GM21825 (cell line): ENCODE results near the gene MUC2.
"Not testable (repeated sequence)": the region's sequence is repeated elsewhere in the genome, so short reads cannot be mapped to it uniquely, and the experiment has no call there.

Source experiments
- ATAC-seq: cut with Tn5 transposase; IDR thresholded peaks from one replicate; pipeline ENCODE4 v1.9.1; 2021; ENCODE audit warnings: mild to moderate bottlenecking, moderate library complexity; ENCODE audit not compliant: unreplicated experiment

Gene MUC2

DNA sequence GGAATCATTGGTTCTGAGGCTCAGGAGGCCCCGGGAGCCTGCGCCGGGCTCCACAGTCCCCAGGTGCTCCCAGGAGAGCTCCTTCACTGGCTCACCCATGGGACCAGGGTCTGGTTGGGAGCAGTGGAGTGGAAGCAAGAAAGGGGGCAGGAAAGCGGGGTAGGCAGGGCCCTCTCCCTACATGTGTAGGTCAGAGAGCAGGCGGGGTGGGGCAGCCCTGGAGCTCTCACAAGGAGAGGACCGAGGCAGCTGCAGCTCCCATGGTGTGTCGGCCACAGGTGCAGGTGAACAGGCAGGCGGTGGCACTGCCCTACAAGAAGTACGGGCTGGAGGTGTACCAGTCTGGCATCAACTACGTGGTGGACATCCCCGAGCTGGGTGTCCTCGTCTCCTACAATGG is 28.3 kb downstream of the MUC2 start:
- ATAC-seq: no peak

DNA sequence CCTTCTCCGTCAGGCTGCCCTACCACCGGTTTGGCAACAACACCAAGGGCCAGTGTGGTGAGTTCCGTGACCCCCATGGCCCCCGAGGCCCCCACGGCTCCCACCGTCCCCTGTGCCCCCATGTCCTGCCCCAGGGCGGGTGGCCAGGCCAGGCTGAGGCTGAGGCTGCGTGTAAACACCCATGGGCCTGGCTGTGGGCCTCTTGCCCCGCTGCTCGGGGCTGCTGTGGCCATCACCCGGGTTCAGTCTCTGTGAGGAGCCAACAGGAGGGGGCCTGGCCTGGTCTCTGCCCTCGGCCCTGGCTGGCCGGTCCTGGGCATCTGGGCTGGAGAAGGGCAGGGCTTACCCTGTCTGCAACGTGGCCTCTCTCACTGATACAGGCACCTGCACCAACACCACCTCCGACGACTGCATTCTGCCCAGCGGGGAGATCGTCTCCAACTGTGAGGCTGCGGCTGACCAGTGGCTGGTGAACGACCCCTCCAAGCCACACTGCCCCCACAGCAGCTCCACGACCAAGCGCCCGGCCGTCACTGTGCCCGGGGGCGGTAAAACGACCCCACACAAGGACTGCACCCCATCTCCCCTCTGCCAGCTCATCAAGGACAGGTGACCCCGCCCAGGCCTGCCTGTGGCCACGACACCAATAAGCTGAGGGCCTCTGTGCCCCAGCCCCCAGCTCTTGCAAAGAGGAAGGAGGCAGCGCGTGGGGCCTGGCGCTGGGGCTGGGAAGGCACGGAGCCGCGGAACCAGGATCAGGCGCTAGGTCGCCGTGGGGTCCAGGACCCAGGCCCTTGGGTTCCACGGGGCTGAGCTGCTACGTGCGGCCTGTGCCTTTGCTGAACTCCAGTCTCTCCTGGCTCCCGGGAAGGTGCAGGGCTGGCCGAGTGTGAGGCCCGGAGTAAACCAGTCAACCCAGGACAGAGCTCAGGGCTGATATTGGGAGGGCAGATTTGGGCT is 29.0 kb downstream of the MUC2 start:
- no peak for ATAC-seq

DNA sequence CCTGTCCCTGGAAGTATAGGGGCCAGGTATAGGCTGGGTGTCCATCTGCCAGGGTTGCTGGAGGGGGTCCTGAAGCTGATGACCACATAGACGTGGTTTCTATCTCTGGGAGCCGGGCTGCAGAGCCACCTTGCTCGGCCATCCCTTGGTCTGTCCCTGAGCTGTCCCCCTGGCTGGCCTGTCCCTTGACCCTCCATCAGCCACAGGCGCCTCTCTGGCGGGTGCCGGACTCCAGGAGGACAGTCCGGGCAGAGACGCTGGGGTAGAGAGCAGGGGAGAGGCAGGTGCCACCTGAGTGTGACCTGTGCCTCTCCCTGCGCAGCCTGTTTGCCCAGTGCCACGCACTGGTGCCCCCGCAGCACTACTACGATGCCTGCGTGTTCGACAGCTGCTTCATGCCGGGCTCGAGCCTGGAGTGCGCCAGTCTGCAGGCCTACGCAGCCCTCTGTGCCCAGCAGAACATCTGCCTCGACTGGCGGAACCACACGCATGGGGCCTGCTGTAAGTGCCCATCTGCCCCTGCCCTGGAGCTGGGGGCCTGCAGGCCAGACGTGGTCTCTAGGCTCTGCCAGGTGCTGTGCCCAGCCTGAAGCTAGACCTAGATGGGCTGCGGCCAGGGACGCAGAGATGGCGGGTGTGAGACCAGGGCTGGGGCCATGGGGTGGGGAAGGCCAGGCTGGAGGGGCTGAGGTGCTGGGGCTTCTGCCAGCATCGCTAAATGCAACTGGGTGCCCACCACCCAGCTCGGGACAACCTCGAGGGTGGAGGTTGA is 29.9 kb downstream of the MUC2 start:
- ATAC-seq: no peak

DNA sequence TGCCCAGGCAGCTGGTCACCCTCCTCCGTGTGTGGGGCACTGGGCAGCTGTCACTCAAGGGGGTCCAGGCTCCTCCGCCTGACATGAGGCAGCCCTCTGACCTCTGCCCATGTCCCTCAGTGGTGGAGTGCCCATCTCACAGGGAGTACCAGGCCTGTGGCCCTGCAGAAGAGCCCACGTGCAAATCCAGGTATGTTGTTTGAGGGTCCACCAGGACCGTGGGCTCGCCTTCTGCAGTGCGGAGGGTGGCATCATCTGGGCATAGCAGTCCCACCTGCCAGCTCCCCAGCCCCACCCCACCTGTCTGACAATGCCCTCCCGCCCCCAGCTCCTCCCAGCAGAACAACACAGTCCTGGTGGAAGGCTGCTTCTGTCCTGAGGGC is 30.5 kb downstream of the MUC2 start:
- no peak for ATAC-seq

DNA sequence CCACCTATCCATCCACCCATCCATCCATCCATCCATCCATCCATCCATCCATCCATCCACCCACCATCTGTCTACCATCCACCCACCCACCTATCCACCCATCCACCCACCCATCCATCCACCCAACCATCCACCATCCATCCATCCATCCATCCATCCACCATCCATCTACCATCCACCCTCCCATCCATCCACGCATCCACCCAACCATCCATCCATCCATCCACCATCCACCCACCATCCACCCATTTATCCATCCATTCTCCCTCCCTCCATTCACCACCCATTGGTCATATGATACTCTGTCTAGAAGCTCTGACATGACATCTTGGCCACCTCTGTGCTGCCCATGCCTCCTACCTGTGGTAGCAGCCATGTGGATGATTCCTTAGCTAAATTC is 31.7 kb downstream of the MUC2 start:
- ATAC-seq: no peak

DNA sequence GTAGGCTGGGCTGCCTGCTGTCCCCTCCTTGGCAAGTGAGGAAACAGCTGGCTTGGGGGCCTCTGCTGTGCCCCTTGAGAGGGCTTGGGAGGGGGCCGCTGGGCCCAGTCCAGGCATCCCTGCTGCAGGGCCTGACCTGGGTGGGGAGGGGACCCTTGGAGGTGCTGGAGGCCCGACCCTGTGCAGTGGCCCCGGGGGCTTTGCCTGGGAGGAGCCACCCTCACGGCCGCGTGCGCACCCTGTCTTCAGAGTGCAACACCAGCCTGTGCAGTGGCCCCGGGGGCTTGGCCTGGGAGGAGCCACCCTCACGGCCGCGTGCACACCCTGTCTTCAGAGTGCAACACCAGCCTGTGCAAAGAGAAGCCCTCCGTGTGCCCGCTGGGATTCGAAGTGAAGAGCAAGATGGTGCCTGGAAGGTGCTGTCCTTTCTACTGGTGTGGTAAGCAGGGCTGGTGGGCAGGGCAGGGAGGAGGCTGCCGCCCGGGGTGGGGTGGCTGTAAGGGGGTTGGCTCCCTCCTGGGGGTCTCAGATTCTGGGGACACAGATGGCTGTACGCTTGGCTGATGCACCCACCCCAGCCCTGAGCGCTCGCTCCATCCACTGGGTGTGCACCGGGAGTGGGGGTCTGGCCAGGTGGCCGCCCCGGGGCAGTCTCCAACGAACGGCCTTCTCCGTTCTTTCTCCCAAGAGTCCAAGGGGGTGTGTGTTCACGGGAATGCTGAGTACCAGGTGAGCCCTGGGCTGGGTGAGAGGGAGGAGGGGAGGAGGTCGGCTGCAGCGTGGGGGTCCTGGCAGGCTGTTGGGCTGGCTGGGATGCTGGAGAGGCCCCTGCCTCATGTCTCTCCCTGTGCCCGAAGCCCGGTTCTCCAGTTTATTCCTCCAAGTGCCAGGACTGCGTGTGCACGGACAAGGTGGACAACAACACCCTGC is 32.9 kb downstream of the MUC2 start:
- no peak for ATAC-seq

DNA sequence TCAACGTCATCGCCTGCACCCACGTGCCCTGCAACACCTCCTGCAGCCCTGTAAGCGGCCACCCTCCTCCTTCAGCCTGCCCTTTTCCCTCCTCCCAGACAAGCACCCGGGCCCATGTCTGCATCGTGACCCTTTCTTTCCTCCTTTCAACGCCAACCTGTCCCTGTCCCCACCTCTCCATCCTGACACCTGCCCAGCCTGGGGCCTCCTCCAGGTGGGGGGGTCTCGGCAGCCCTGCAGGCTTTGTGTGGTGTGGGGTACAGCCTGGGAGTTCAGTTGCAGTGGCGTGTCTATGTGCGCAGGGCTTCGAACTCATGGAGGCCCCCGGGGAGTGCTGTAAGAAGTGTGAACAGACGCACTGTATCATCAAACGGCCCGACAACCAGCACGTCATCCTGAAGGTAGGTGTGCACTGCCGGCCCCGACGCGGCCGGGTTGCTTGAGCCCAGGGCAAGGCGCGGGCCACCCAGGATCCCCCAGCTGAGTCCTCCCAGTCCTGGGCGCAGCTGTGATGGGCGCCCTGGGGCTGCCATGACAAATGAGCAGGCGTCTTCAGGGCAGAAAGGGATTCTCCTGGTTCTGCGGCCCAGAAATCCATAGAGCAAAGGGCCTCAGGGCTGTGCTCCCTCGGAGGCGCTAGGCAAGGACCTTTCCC is 33.7 kb downstream of the MUC2 start:
- no peak for ATAC-seq

DNA sequence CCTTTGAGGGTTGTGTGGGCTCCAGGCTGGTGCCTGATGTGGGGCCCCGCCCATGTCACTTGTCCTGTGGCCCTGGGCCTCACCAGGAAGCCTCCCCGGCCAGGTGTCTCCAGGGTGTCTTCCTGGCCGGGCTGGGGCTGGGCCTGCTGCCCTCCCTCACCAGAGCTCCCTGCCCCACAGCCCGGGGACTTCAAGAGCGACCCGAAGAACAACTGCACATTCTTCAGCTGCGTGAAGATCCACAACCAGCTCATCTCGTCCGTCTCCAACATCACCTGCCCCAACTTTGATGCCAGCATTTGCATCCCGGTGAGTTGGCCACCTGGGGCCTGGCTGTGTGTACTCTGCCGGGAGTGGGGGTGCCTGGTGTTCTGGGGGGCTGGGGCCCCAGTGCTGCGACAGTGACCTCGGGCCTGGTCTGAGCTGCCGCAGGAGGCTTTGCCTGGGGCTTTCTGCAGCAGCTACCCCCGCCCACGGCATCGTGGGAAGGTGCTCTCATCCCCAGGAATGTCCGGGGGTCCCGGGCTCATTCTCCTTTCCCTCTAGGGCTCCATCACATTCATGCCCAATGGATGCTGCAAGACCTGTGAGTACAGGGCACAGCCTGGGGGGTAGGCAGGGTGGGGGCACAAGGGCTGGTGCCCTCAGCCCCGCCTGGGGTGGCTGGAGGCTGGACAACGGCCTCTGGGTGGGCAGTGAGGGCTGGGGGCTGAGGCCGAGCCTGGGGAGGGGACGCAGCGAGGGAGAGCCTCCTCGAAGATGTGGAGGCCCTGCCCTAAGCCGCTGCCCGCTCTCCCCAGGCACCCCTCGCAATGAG is 34.6 kb downstream of the MUC2 start:
- no peak for ATAC-seq

DNA sequence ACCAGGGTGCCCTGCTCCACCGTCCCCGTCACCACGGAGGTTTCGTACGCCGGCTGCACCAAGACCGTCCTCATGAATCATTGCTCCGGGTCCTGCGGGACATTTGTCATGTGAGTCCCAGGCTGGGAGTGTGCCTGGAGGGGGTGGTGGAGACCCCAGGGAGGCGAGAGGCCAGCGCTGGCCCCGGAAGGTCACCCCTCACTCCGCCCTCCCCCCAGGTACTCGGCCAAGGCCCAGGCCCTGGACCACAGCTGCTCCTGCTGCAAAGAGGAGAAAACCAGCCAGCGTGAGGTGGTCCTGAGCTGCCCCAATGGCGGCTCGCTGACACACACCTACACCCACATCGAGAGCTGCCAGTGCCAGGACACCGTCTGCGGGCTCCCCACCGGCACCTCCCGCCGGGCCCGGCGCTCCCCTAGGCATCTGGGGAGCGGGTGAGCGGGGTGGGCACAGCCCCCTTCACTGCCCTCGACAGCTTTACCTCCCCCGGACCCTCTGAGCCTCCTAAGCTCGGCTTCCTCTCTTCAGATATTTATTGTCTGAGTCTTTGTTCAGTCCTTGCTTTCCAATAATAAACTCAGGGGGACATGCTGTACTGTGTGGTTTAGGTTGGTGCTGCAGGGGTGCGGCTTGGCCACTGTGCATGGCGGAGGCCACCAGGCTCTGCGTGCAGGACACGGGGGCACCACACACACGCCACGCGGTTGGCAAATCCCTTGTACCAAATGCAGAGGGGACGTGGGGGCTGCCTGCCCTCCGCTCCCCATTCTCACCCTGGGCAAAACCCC is 35.4 kb downstream of the MUC2 start:
- no peak for ATAC-seq

DNA sequence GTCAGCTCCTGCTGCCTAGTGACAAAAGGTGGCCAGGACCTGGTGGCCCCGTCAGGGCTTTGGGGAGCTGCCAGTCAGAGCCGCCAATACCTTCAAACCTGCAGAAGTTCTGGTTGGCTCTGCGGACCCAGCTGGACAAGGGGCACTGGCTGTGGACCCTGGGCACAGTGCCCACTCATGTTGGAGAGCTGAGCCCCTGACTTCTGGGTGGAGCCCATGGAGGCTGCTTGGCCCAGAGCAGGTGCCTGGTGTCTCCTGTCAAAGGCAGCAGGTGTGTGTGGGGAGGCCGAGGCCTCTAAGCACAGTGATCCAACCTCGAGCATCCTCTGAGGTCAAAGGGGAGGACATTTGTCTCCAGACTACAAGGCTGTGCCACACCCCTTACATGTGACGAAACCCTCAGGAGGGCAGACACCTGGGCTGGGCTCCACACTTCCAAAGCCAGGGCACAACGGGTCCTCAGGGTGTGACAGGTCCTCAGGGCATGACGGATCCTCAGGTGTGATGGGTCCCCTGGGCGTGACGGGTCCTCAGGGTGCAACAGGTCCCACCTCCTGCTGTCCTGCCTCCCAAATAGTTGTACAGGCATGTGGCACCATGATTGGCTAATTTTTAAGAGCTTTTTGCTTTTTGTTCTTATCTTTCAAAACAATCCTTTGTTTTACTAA is 37.0 kb downstream of the MUC2 start:
- ATAC-seq: no peak

DNA sequence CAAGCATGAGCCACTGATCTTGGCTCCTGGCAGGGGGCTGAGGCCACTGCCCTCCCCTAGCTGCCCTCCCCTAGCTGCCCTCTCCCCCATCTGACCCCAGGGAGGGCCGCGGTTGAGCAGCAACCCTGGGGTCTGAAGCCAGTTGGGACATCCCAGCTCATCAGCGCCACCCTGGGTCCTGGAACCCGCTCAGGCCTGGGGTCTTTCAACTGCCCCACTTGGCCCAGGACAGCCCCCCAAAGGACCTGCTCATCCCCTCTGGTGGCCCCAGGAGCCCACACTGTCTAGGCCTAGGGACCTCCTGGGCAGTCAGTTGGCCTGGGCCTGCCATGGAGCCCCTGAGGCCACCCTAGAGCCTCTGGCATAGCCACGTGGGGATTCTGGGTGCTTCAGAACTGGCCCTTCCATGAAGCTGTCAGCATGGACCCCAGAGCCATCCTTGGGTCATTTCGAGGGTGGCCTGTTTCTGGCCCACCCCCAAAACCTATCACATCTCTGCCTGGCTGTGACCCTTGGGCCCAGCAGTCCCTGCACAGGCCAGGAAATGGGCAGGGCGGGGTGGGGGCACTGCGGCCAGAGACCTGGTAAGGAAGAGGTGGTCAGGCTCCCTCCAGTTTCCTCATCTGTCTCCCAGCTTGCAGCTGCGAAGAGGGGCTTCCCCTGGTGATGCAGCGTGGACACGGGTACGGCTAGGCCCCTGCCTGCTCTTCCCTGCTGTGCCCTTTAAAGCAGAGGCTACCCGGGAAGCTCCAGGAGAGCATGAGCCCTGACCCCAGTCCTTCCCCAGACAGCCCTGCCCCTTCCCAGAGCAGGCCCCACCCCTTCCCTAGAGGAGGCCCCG is 37.9 kb downstream of the MUC2 start:
- no peak for ATAC-seq

DNA sequence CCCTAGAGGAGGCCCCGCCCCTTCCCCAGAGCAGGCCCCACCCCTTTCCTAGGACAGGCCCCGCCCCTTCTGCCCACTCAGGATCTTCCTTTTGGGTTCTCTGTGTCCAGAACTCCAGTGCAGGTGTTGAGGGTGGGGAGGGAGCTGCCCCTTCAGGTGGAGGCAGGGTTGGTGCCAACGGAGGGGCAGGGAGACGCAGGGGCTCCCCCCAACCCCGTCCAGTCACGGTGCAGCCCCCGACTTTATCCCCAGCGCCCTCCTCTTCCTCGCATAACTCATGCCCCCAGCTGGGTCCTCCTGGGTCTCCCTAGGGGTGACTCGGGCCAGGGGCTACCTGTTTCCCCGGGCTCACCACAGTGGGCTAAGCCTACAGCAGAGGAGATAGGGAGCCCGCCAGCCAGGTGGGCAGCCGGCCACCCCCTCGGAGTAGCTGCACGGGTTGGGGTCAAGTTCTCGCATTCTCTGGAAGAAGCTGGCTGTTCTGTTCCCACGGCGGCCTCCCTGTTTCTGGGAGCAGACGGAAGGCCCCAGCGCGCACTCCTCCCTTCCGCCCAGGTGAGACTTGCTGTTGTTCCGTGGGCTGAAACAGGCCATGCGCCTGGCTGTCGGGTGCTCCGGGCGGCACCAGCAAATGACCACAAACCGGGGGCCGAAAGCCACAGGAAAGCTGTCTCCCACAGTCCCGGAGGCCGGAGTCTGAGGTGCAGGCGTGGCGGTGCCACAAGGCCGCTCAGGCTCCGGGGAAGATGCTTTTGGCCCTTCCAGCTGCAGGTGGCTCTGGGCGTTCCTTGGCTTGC is 38.9 kb downstream of the MUC2 start:
- no peak for ATAC-seq

DNA sequence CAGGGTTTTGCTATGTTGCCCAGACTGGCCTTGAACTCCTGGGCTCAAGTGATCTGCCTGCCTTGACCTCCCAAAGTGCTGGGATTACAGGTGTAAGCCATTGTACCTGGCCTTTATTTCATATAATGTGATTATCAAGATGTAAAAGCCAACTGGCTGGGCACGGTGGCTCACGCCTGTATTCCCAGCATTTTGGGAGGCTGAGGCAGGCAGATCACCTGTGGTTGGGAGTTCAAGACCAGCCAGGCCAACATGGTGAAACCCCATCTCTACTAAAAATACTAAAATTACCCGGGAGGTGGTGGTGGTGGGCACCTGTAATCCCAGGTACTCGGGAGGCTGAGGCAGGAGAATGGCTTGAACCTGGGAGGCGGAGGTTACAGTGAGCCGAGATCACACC is 40.6 kb downstream of the MUC2 start:
- ATAC-seq: not testable (repeated sequence)

DNA sequence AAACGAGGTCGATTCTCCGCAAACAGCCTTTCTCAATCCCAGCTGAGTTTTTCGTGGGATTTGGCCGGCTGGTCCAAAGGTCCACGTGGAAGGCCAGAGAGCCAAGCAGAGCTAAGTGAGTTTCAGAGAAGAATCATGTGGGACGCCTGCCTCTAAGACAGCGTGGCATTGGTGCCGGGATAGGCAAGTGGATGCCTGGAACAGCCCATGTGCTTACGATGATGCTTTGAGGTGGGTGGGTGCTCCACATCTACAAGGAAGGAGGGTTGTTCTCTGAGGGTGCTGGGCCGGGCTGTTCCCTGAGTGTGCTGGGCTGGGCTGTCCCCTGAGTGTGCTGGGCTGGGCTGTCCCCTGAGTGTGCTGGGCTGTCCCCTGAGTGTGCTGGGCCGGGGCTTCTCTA is 41.4 kb downstream of the MUC2 start:
- no peak for ATAC-seq

DNA sequence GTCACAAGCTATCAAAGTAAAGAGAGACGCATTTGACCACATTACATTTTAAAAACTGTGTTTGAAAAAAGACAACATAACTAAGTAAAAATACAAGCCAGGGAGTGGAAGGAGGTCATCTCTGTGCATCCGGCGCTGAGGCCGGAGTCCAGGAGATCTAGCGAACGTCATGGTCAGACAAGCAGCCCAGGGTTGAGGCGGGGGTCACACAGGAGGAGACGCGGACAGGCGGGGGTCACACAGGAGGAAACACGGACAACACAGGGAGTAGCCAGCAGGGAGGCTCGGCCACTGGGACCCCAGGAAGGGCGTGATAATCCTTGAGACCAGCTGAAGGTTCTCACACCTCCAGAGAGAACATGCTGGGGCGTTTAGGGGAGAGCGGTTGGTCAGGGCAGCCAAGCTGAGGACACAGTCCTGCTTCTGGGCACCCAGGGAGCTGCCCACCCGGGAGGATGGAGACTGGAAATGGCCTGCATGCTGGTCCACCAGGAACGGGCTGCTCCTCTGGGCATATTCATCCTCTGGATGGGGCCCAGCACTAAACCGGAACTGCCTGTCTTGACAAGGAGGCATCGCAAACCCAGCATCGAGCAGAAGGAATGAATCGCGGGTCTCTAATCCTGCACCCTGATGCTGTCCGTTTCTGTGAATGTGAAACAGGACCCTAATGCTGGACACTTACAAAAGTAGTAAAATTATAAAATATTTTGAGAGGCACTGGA is 42.2 kb downstream of the MUC2 start:
- no peak for ATAC-seq

DNA sequence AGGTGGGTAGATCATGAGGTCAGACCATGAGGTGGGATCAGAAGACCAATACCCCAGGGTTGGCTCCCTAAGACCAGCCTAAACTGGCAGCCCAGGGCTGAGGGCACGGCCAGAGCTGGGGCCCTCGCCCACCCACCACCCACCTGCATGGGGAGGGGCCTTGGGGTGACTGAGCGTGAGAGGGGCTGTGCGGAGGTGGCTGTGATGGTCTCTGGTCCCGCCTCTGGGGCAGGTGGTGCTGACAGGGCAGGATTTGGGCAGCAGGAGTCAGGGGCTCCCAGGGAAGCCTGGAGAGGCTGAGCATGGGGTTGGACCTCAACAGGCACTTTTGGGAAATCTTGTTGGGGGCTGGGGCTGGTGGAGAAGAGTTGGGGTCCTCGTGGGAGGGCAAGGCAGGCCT is 43.3 kb downstream of the MUC2 start:
- ATAC-seq: no peak
